Stomach smooth muscle (tissue), 2 donors: ENCODE results near the gene FHIT.

ENCODE experiments used
- H3K27ac ChIP-seq: one replicate; pipeline ENCODE4 v1.7.0; 2013; ENCODE audit warnings: mild to moderate bottlenecking, low read length, inconsistent platforms
- H3K27me3 ChIP-seq, 2 donors: one replicate each; pipeline ENCODE4 v1.7.0; 2013; ENCODE audit warnings: low read length in 2 of 2; ENCODE audit not compliant: insufficient read depth in 2 of 2, control insufficient read depth in 1 of 2
- H3K36me3 ChIP-seq, 2 donors: one replicate each; pipeline ENCODE4 v1.7.0; 2013; ENCODE audit warnings: low read length in 2 of 2; ENCODE audit not compliant: control insufficient read depth in 2 of 2, insufficient read depth in 2 of 2
- H3K4me1 ChIP-seq: one replicate; pipeline ENCODE4 v1.7.0; 2013; ENCODE audit warnings: low read length; ENCODE audit not compliant: control insufficient read depth, insufficient read depth
- H3K4me3 ChIP-seq, 2 donors: one replicate each; pipeline ENCODE4 v1.7.0; 2013; ENCODE audit warnings: low read length in 2 of 2
- H3K9ac ChIP-seq, 2 donors: one replicate each; pipeline ENCODE4 v1.7.0; 2013; ENCODE audit warnings: low read length in 2 of 2, mild to moderate bottlenecking in 1 of 2
- H3K9me3 ChIP-seq, 2 donors: one replicate each; pipeline ENCODE4 v1.7.0; 2013; ENCODE audit warnings: low read length in 2 of 2; ENCODE audit not compliant: control insufficient read depth in 2 of 2
- donor health status: healthy.
- donor health status: Pancreatic carcinoma.

Gene FHIT

DNA sequence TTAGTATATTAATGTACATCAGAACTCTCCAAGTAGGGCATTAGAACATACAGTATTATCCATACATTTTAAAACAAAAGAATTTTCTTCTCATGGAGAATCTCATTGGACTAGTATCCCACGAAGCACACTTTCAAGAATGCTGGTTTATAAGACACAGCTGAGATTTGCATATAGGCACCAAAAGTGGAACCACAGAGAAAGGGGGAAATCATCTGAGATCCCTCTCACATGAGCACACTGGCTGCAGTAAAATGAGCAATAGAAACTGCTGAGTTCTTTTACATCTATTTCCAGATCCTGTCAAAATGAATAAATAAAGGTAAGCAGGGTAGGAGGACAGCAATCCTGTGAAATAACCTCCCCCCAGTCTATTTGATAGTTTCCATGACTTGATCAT, 665.3 kb downstream of the FHIT start:
- Histone ChIP-seq H3K4me3 (no peak overlapping the region), H3K9me3 (no peaks in the 10 kb centered on the region), H3K36me3 (no peaks in the 10 kb centered on the region), H3K27ac (no peak overlapping the region), H3K4me1 (no peaks in the 10 kb centered on the region), H3K9ac (no peak overlapping the region), H3K27me3 (no peaks in the 10 kb centered on the region)

DNA sequence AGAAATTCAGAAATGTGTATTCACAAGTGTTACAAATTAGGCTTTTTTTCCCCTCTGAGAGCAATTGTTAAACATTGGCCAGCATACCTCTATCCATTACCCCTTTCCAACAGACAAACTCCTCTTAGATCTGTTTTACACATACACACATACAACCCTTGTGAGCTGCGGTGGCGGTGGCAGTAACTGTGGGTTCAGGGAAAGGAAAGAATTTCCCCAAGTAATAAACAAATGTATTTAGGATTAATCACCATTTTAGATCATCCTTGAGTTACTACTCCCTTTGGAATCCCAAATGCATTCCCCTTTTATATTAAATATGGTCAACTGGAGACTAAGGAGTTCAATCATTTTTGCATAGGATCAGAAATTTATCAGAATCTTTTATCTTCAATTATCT, 667.0 kb downstream of the FHIT start:
- H3K9ac ChIP-seq = no peak overlapping the region
- H3K4me3 ChIP-seq = no peak overlapping the region
- H3K36me3 ChIP-seq = no peaks in the 10 kb centered on the region
- no peaks in the 10 kb centered on the region for H3K4me1 ChIP-seq
- no peaks in the 10 kb centered on the region for H3K9me3 ChIP-seq
- H3K27me3 ChIP-seq = no peaks in the 10 kb centered on the region
- H3K27ac ChIP-seq = no peak overlapping the region

DNA sequence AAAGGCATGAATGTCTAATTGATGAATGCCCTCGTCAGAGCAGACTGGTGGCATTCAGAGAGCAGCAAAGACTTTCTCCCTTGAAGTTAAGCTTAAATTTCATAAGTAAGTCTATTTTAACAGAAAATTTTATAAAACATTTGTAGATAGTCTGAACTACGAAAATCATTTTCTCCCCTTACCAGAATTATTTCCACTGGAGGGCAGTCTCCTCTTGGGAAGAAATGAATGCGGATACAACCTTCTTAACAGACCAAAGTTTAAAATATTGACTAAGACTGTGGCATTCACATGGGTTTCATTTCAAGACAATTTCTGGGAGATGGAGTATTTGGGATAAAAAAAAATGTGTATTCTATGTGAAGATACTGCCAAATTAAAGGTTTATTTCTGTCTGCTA, 669.0 kb downstream of the FHIT start:
- Histone ChIP-seq H3K4me3 (no peak overlapping the region), H3K9me3 (no peaks in the 10 kb centered on the region)

DNA sequence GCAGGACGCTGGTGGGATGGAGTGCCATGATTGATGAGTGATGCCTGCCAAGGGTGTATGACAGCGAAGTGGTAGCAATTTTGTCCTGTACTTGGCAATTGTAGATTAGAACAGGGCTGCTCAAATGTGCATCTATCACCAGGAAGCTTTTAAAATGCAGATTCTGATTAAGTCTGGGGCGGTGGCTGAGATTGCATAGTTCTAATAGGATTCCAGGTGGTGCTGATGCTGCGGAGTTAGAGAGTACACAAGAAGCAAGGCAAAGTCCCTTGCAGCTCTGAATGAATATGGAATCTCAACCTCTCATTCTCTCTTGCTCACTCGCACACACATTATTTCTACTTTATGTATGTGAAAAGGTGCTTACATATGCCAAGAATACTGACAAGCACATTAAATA, 670.4 kb downstream of the FHIT start:
- Histone ChIP-seq H3K4me3 (no peak overlapping the region), H3K27ac (no peak overlapping the region), H3K36me3 (no peaks in the 10 kb centered on the region)

More for the DNA sequence above, 669.0 kb downstream of the FHIT start:
- no peaks in the 10 kb centered on the region for H3K27me3 ChIP-seq
- no peak overlapping the region for H3K9ac ChIP-seq
- no peaks in the 10 kb centered on the region for H3K4me1 ChIP-seq
- H3K36me3 ChIP-seq = no peaks in the 10 kb centered on the region
- H3K27ac ChIP-seq = no peak overlapping the region

DNA sequence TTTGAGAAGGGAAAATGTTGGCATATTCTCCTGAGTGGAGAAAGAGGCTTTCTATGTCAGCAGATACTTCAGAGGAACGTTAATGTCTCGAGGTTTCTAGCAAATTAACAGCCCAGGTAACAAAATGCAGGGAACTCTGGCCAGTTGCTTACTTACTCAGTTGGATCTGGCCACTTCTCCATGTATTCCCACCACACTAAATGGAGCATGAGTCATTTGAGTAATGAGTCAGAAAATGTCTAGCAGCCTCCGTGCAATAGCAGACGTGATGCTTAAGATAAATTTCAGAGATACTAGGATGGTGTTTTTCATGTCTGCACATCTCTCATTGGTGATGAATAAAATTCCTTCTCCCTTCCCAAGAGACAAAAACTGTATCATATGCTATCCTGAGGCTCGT, 671.5 kb downstream of the FHIT start:
- no peaks in the 10 kb centered on the region for H3K27me3 ChIP-seq
- H3K4me1 ChIP-seq = no peaks in the 10 kb centered on the region
- H3K36me3 ChIP-seq = no peaks in the 10 kb centered on the region
- no peak overlapping the region for H3K4me3 ChIP-seq
- H3K27ac ChIP-seq = no peak overlapping the region
- no peak overlapping the region for H3K9ac ChIP-seq
- no peaks in the 10 kb centered on the region for H3K9me3 ChIP-seq

More for the DNA sequence above, 670.4 kb downstream of the FHIT start:
- H3K9ac ChIP-seq = no peak overlapping the region
- H3K4me1 ChIP-seq = no peaks in the 10 kb centered on the region
- H3K9me3 ChIP-seq = no peaks in the 10 kb centered on the region
- H3K27me3 ChIP-seq = no peaks in the 10 kb centered on the region

DNA sequence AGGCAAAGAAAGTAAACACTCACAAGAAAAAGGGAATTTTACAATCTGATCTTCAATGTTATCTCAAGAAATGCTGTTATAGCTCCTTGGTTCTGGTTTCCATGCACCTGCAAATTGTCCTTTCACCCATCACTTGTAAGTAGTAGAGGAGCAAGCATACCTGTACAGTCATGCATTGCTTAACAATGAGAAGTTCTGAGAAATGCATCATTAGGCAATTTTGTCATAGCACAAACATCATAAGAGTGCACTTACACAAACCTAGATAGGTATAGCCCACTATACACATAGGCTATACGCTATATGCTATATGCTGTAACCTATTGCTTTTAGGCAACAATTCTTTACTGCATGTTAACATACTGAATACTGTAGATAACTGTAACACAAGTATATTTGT, 672.3 kb downstream of the FHIT start:
- H3K27ac ChIP-seq = no peak overlapping the region
- H3K36me3 ChIP-seq = no peaks in the 10 kb centered on the region
- H3K27me3 ChIP-seq = no peaks in the 10 kb centered on the region
- no peaks in the 10 kb centered on the region for H3K4me1 ChIP-seq
- no peaks in the 10 kb centered on the region for H3K9me3 ChIP-seq
- H3K4me3 ChIP-seq = no peak overlapping the region
- H3K9ac ChIP-seq = no peak overlapping the region

DNA sequence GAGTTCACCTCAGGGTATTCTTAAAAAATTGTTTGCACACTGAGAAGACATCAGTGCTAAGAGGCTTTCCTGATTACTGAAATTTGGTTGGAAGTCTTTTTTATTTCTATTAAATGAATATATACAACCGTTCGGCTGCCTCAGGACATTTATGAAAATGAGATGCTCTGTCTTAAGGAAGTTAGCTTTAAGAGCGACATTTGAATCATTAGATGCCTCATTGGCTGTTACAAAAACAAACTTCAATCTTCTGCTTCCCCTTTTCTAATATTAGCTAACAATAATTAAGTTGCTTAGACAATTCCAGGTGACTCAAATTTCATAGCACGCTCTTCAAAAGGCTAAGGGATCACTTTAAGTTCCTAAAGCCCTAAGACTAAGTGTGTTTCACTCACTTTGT, 673.7 kb downstream of the FHIT start:
- Histone ChIP-seq H3K4me1 (no peaks in the 10 kb centered on the region), H3K9me3 (no peaks in the 10 kb centered on the region), H3K4me3 (no peak overlapping the region), H3K27me3 (no peaks in the 10 kb centered on the region), H3K9ac (no peak overlapping the region), H3K27ac (no peak overlapping the region), H3K36me3 (no peaks in the 10 kb centered on the region)

DNA sequence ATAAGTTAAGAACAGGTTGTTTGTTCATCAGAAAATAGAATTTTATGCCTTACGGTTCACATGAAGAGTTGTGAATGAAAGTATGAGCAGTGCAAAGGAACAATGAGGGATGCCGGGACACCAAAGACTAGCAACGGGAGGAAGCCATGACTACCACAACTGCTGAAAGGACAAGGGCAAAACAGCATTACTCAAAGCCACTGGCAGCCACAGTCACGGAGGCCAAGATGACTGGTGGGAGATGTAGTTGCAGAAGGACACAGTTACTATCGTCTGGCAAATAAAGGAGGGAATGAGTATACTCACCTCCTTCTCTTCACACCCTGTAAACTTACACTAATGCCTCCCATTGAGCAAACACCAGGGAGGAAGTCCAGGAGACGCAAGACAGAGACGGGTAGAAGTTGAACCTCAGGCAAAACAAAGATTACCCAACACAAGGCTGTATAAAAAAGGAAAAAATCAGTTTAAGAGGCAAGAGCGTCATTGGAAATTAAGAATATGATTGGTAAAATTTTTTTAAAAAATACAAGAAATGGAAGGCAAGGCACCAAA, 675.5 kb downstream of the FHIT start:
- Histone ChIP-seq H3K36me3 (no peaks in the 10 kb centered on the region), H3K4me1 (no peaks in the 10 kb centered on the region), H3K27ac (no peak overlapping the region), H3K9ac (no peak overlapping the region), H3K27me3 (no peaks in the 10 kb centered on the region), H3K9me3 (no peaks in the 10 kb centered on the region), H3K4me3 (no peak overlapping the region)

DNA sequence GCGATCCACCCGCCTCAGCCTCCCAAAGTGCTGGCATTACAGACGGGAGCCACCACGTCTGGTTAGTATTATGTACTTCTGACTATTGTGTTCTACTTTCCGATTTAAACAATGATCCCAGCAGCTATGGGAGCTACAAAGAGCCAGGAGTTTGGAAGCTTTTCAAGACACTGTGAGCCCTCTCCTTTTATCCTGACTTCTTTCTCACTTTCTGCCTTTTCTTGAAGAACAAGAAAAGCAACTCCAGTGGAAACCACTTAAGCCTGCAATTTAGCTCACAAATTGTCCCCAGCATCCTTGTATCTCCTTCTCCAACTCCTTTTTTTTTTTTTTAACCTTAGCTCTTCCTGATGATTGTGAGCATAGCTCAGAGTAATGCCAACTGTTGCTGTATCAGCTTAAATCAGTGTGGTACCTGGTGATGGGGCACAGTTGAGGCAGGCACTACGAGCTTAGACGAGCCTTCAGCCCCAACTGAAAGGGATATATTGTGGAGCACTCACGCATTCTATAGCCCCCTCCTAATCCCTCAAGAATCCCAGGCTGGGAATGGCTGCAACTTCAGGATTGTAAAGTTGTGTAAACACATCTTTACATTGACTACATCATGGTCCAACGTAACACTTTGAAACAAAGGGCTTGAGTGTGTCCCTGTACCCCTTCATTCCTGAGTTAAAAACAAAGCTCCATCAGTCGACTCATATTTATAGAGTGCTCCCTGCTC, 677.0 kb downstream of the FHIT start:
- Histone ChIP-seq H3K4me1 (no peaks in the 10 kb centered on the region), H3K9ac (no peak overlapping the region), H3K4me3 (no peak overlapping the region), H3K36me3 (no peaks in the 10 kb centered on the region), H3K27me3 (no peaks in the 10 kb centered on the region), H3K9me3 (no peaks in the 10 kb centered on the region), H3K27ac (no peak overlapping the region)

DNA sequence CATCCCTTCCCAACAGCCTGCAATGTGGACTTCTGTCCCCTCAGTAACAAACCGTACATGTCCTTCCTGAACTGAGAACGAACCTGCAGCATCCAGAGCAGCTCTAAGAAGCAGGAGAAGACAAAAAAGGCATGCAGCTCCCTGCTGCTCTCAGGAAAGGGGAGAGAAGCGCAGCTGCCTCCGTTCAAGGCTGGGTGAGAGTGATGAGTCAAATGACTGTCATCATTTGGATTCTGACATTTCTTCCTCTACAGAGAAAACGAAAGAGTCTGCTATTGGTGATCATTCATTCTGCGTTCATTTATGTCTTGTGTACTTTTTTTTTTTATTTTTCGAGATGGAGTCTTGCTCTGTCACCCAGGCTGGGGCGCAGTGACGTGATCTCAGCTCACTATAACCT, 677.8 kb downstream of the FHIT start:
- Histone ChIP-seq H3K36me3 (no peaks in the 10 kb centered on the region), H3K4me3 (no peak overlapping the region), H3K27me3 (no peaks in the 10 kb centered on the region), H3K9ac (no peak overlapping the region), H3K9me3 (no peaks in the 10 kb centered on the region), H3K4me1 (no peaks in the 10 kb centered on the region), H3K27ac (no peak overlapping the region)

DNA sequence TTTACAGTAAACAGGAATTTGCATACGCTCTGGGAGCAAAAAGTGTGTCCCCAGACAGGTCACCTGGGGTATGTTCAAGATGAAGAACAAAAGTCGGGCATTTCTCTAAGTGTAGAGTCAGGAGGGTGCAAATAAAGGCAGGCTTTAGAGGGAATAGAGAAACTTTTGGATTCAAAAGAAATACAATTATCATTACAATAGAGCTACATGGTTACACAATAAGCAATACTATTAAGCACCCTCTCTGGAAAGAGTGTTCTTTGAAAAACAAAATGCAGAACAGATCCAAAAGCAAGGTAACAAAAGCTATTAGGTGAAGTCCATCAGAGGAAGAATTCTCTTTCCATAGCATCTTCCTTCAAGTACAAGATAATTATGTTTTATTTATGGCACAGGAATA, 679.7 kb downstream of the FHIT start:
- Histone ChIP-seq H3K4me3 (no peak overlapping the region), H3K9ac (no peak overlapping the region), H3K27ac (no peak overlapping the region), H3K9me3 (no peaks in the 10 kb centered on the region), H3K4me1 (no peaks in the 10 kb centered on the region), H3K27me3 (no peaks in the 10 kb centered on the region), H3K36me3 (no peaks in the 10 kb centered on the region)
